SU-DHL-6 (cell line): Measurements from ENCODE around the gene L3MBTL1.

Experiments used
- H2AFZ ChIP-seq: fragments of 200-600 bp; sonication (generic); 2 replicates; pipeline ENCODE4 v1.6.1; 2014; ENCODE audit warnings: low read depth, mild to moderate bottlenecking, moderate library complexity, mixed read lengths, antibody characterized with exemption, low read length; ENCODE audit not compliant: severe bottlenecking
- H3F3A ChIP-seq: fragments of 200-600 bp; shearing (Covaris generic); 2 replicates; pipeline ENCODE4 v1.6.0; 2016; ENCODE audit warnings: antibody characterized with exemption, mild to moderate bottlenecking; ENCODE audit not compliant: insufficient read depth
- H3K27ac ChIP-seq: fragments of 200-600 bp; sonication (generic); 2 replicates; pipeline ENCODE4 v1.5.1; 2016; ENCODE audit warnings: low read depth, mild to moderate bottlenecking, low read length, moderate library complexity, mixed read lengths
- H3K27me3 ChIP-seq: fragments of 200-600 bp; sonication (generic), shearing (Covaris generic); 2 replicates; pipeline ENCODE4 v1.6.0; 2014; ENCODE audit warnings: mild to moderate bottlenecking, low read length
- H3K36me3 ChIP-seq: fragments of 200-600 bp; sonication (generic); 2 replicates; pipeline ENCODE4 v1.6.1; 2014; ENCODE audit warnings: mild to moderate bottlenecking, low read length, mixed read lengths
- H3K4me2 ChIP-seq: fragments of 300-600, 200-600 bp; shearing (Covaris generic), sonication (generic); 2 replicates; pipeline ENCODE4 v1.6.0; 2014; ENCODE audit warnings: low read length, low read depth, mild to moderate bottlenecking; ENCODE audit not compliant: poor library complexity, severe bottlenecking
- H3K4me3 ChIP-seq: fragments of 200-600 bp; sonication (generic); 2 replicates; pipeline ENCODE4 v1.5.1; 2014; ENCODE audit warnings: antibody characterized with exemption, low read length, mild to moderate bottlenecking, mixed read lengths; ENCODE audit not compliant: insufficient read depth, poor library complexity, severe bottlenecking
- H3K79me2 ChIP-seq: fragments of 200-600 bp; sonication (generic); 2 replicates; pipeline ENCODE4 v1.6.1; 2014; ENCODE audit warnings: mild to moderate bottlenecking, low read length, moderate library complexity; ENCODE audit not compliant: insufficient read depth
- H3K9ac ChIP-seq: fragments of 200-600 bp; sonication (generic); 2 replicates; pipeline ENCODE4 v1.7.0; 2014; ENCODE audit warnings: mild to moderate bottlenecking, low read length
- H3K9me2 ChIP-seq: fragments of 200-600 bp; sonication (generic); replicated peaks from 2 replicates; pipeline ENCODE4 v1.6.1; 2014; ENCODE audit warnings: low read length; ENCODE audit not compliant: insufficient read depth
- H3K9me3 ChIP-seq: fragments of 200-600 bp; sonication (generic); 2 replicates; pipeline ENCODE4 v1.6.1; 2014; ENCODE audit warnings: low read length, mixed read lengths; ENCODE audit not compliant: insufficient read depth
- H4K20me1 ChIP-seq: fragments of 200-600 bp; sonication (generic); 2 replicates; pipeline ENCODE4 v1.6.1; 2014; ENCODE audit warnings: low read depth, mild to moderate bottlenecking, antibody characterized with exemption, low read length, moderate library complexity, mixed read lengths
- CTCF ChIP-seq: fragments of 200-600 bp; sonication (generic); IDR thresholded peaks from one replicate; pipeline ENCODE4 v1.5.1; 2017; ENCODE audit warnings: antibody characterized with exemption, mild to moderate bottlenecking, low read length, moderate library complexity; ENCODE audit not compliant: insufficient read depth, poor library complexity, severe bottlenecking
- EZH2phosphoT487 ChIP-seq: fragments of 200-600 bp; sonication (generic), shearing (Covaris generic); conservative IDR thresholded peaks from 2 replicates; pipeline ENCODE4 v1.6.1; 2018; ENCODE audit warnings: mild to moderate bottlenecking, antibody characterized with exemption, low read length, moderate library complexity, mixed read lengths

L3MBTL1 gene

GRCh38 chr20:43534791-43535350, 27.4 kb downstream of the L3MBTL1 start:
- Histone ChIP-seq H4K20me1 (no peaks in the 10 kb centered on the region), H2AFZ (no peak overlapping the region), H3K4me3 (no peak overlapping the region), H3K9ac (no peak overlapping the region), H3K9me2 (no peaks in the 10 kb centered on the region), H3F3A (no peaks in the 10 kb centered on the region), H3K27me3 (no peaks in the 10 kb centered on the region), H3K27ac (no peak overlapping the region), H3K4me2 (no peak overlapping the region), H3K36me3 (no peaks in the 10 kb centered on the region), H3K79me2 (no peaks in the 10 kb centered on the region), H3K9me3 (no peaks in the 10 kb centered on the region)
- no peak for TF ChIP-seq CTCF

- Histone ChIP-seq H4K20me1 (no peaks in the 10 kb centered on the region), H3K79me2 (no peaks in the 10 kb centered on the region), H3K9me2 (no peaks in the 10 kb centered on the region), H3K4me2 (no peak overlapping the region), H3K27me3 (no peaks in the 10 kb centered on the region), H3K9me3 (no peaks in the 10 kb centered on the region), H3F3A (no peaks in the 10 kb centered on the region), H3K9ac (no peak overlapping the region), H3K36me3 (no peaks in the 10 kb centered on the region), H3K27ac (no peak overlapping the region), H3K4me3 (no peak overlapping the region), H2AFZ (no peak overlapping the region)
- TF ChIP-seq CTCF = no peak
- no peak for TF ChIP-seq EZH2phosphoT487
Observed at GRCh38 chr20:43535370-43536004, 28.0 kb downstream of the L3MBTL1 start.

- Histone ChIP-seq H3K9me3 (no peaks in the 10 kb centered on the region), H3K9ac (no peak overlapping the region), H3K27me3 (no peaks in the 10 kb centered on the region), H3K9me2 (no peaks in the 10 kb centered on the region), H3K27ac (no peak overlapping the region), H3K4me3 (no peak overlapping the region), H3K36me3 (no peaks in the 10 kb centered on the region), H3K4me2 (no peak overlapping the region), H3F3A (no peaks in the 10 kb centered on the region), H4K20me1 (no peaks in the 10 kb centered on the region), H2AFZ (no peak overlapping the region), H3K79me2 (no peaks in the 10 kb centered on the region)
- TF ChIP-seq EZH2phosphoT487 (no peak), CTCF (no peak)
Observed at GRCh38 chr20:43536041-43536816, 28.7 kb downstream of the L3MBTL1 start.
